ENCODE data around the gene DNTT. TPM values are rescaled to one million over a fixed set of nuclear protein-coding genes. Genes with fewer than 3 reads are reported as not detected.
"Not testable (repeated sequence)": the region's sequence is repeated elsewhere in the genome, so short reads cannot be mapped to it uniquely, and the experiment has no call there.

Gene DNTT
- total and polyA plus RNA-seq, 7 donors = not detected

DNA sequence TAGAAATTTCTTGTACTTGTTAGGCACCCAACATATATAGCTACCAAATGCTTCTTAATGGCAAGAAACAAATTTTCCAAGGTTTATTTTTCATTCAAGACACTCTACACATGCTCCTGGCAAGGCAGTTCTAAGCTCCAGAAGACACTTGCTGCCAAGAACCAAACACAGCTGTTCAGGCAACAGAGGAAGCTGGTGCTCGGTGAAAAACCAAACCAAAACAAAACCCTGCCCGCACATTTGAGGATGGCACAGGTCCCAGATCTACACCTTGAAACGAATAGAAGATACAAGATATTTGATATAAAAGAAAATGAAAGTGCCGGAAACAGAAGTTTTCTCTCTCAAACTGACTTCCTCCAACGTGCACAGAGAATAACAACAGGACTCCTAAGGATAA lies 4.9 kb upstream of the DNTT start:
- Histone ChIP-seq H3K4me3 (no peak overlapping the region), H3K4me1 (no peaks in the 10 kb centered on the region), H3K27ac (no peak overlapping the region), H3K36me3 (no peaks in the 10 kb centered on the region), H3K27me3 (no peaks in the 10 kb centered on the region), H3K9me3 (no peaks in the 10 kb centered on the region)
- 14 to 20% methylated on average over 5 of the region's 5 CpGs for WGBS, 2 donors
- TF ChIP-seq POLR2AphosphoS5 (IDR thresholded peaks at IDR 0.05) = no peak
- no peak for TF ChIP-seq POLR2A (IDR thresholded peaks at IDR 0.05)
- TF ChIP-seq EP300 (IDR thresholded peaks at IDR 0.05) = no peak
- TF ChIP-seq CTCF (IDR thresholded peaks at IDR 0.05) = no peak
- intact Hi-C loops (cut with DNase I) = no loop called here
- DNase-seq = no peak

GRCh38 chr10:96301616-96302015 lies 2.6 kb upstream of the DNTT start:
- Histone ChIP-seq H3K36me3 (no peaks in the 10 kb centered on the region), H3K9me3 (no peaks in the 10 kb centered on the region), H3K27ac (no peak overlapping the region), H3K27me3 (no peaks in the 10 kb centered on the region), H3K4me3 (no peak overlapping the region), H3K4me1 (no peaks in the 10 kb centered on the region)
- WGBS, 2 donors = 73 to 78% methylated on average over 1 of the region's 1 CpG
- intact Hi-C loops (cut with DNase I) = no loop called here
- no peak for DNase-seq
- TF ChIP-seq POLR2A (IDR thresholded peaks at IDR 0.05) = no peak

DNA sequence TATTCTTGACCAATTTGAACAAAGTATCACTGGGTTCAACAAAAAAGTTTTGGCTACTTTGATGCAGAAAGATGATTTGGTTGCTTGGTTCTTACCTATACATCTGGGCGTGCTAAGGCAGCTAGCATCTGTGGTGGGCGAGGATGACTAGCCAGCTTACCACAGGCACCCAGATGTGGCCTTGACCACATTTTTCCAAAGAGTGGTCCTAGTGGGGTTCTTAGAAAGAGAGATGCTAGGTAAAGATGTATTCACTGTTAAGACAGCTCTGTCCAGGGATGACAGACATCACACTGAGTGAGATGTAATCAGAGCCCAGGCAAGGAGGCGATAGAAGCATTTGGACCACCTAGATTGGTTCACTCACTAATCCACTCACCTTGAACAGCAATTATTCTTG lies 785 bp downstream of the DNTT start:
- H3K27ac ChIP-seq = no peak overlapping the region
- WGBS, 2 donors = 69 to 96% methylated on average over 3 of the region's 3 CpGs
- TF ChIP-seq EP300 (IDR thresholded peaks at IDR 0.05) (no peak), CTCF (IDR thresholded peaks at IDR 0.05) (no peak)
- H3K27me3 ChIP-seq = no peaks in the 10 kb centered on the region
- no peaks in the 10 kb centered on the region for H3K36me3 ChIP-seq
- no peak for DNase-seq
- intact Hi-C loops (cut with DNase I) = no loop called here
- H3K4me1 ChIP-seq = peaks cover 0 to 13% (median 10%) of the 10 kb centered on the region in 4 donors
- no peaks in the 10 kb centered on the region for H3K9me3 ChIP-seq
- H3K4me3 ChIP-seq = no peak overlapping the region

DNA sequence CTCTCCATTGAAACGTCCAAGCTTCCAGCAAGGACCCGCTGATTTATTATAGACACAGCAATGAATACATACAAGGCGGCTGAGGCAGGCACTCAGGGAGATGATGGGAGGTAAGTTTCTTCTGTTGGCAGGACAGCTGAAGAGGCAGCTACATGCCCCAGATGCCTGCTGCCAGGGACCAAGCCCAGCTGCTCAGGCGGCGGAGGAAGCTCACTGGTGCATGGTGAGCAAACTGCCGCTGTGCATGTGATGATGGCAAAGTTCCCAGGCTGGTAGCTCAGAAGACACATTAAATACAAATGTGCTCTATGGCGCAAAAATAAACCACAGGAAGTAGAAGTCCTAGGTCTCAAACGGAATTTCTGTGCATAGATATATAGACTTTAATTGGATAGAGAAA lies 2.3 kb downstream of the DNTT start:
- Histone ChIP-seq H3K9me3 (no peaks in the 10 kb centered on the region), H3K4me1 (peaks cover 0 to 22% (median 18%) of the 10 kb centered on the region in 4 donors), H3K4me3 (no peak overlapping the region), H3K27me3 (no peaks in the 10 kb centered on the region), H3K27ac (peak overlapping the region in 1 of 4 donors; percentile 12), H3K36me3 (no peaks in the 10 kb centered on the region)
- TF ChIP-seq CTCF (IDR thresholded peaks at IDR 0.05) (no peak), POLR2A (IDR thresholded peaks at IDR 0.05) (no peak), POLR2AphosphoS5 (IDR thresholded peaks at IDR 0.05) (peak in 2 of 4 donors; percentile 20 to 32)
- 52 to 82% methylated on average over 8 of the region's 8 CpGs for WGBS, 2 donors
- intact Hi-C loops (cut with DNase I) = no loop called here
- DNase-seq = peak; percentile 85

DNA sequence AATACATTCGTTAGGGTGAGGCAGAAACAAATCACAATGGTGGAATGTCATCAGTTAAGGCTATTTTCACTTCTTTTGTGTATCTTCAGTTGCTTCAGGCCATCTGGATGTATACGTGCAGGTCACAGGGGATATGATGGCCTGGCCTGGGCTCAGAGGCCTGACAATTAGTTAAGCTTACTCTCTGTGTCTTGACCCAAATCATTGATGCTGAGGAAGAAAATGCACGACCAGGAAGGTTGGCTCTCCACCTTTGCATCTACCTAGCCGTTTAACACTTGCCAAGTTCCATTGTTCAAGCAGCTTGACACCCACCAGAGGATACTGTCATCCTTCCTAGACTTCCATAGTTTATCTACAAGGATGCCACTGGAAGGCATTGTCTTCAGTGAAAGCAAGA lies 4.6 kb downstream of the DNTT start:
- H3K27me3 ChIP-seq; H3K9me3 ChIP-seq; H3K36me3 ChIP-seq; intact Hi-C loops (cut with DNase I); DNase-seq; H3K4me3 ChIP-seq: not testable (repeated sequence)
- peaks cover 0 to 22% (median 18%) of the 10 kb centered on the region in 4 donors for H3K4me1 ChIP-seq
- WGBS, 2 donors = 63 to 84% methylated on average over 4 of the region's 4 CpGs
- peak overlapping the region in 1 of 4 donors; percentile 64 for H3K27ac ChIP-seq

- Histone ChIP-seq H3K4me3 (no peak overlapping the region), H3K9me3 (no peaks in the 10 kb centered on the region), H3K4me1 (peaks cover 0 to 22% (median 18%) of the 10 kb centered on the region in 4 donors), H3K27ac (peak overlapping the region in 3 of 4 donors; percentile 19 to 64 (median 64)), H3K36me3 (no peaks in the 10 kb centered on the region), H3K27me3 (no peaks in the 10 kb centered on the region)
- intact Hi-C loops (cut with DNase I) = no loop called here
- no peak for TF ChIP-seq CTCF (IDR thresholded peaks at IDR 0.05)
- TF ChIP-seq POLR2AphosphoS5 (IDR thresholded peaks at IDR 0.05) = peak in 1 of 4 donors; percentile 9
- no peak for TF ChIP-seq POLR2A (IDR thresholded peaks at IDR 0.05)
- TF ChIP-seq EP300 (IDR thresholded peaks at IDR 0.05) = no peak
- WGBS, 2 donors = 47 to 53% methylated on average over 3 of the region's 3 CpGs
- DNase-seq = no peak
These were observed 5.5 kb downstream of the DNTT start for GRCh38 chr10:96309628-96310320.

Data from sigmoid colon (tissue), 7 donors.